ENCODE data around the gene GIGYF1. TPM values are rescaled to one million over a fixed set of nuclear protein-coding genes. Genes with fewer than 3 reads are reported as not detected.

The GIGYF1 gene
- total and polyA plus RNA-seq, 2 of the 13 experiments (the other 11 are each of a cell fraction or from before 2014, with no cell fraction given) = 7.6 to 16.1 TPM

DNA sequence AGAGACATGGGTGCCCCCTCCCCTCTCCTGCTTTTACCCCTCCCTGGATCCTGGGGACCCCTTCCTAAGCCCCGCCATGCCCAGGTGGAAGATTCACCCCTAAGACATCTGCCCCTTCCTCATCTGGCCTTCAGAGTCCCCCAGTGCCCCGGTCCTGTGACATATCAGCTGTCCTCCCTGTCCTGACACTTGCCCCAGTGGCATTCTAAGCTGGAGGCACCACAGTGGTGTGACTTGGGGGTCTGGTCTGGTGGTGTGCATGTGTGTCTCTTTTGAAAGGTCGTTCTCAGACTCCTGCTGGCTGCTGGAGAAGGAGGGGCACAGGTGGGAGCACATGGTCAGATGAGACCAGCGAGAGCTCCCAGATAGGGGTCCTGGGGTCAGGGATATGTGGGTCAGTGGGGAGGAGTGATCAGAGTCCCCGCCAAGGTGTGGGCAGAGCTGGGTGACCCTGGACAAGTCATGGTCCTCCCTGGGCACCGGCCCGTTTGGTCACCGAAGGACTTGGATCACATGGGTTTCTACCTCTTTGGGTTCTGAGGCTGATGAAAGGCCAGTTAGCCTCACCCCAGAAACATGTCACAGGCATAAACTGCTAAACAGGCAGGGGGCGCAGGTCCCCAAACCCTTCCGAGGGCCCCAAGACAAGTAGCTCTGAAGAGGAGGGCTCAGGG lies 52.1 kb downstream of the GIGYF1 start (continued):
- TF ChIP-seq ZHX2 (IDR thresholded peaks at IDR 0.05; ENCODE audit: low read depth) (no peak), ZHX2 (CRISPR knock-in tag; IDR thresholded peaks at IDR 0.05; ENCODE audit: borderline replicate concordance) (no peak), NR2F1 (CRISPR knock-in tag; IDR thresholded peaks at IDR 0.05) (no peak), SAP130 (CRISPR knock-in tag; IDR thresholded peaks at IDR 0.05; ENCODE audit: low read depth) (no peak), HNF4A (CRISPR knock-in tag; IDR thresholded peaks at IDR 0.05) (no peak), HOXA9 (CRISPR knock-in tag; IDR thresholded peaks at IDR 0.05; ENCODE audit: borderline replicate concordance) (no peak), ZNF83 (CRISPR knock-in tag; IDR thresholded peaks at IDR 0.05; ENCODE audit: borderline replicate concordance) (no peak; the same call in 1 of the 2 replicates), MYC (CRISPR knock-in tag; IDR thresholded peaks at IDR 0.05; ENCODE audit: borderline replicate concordance) (peak; percentile 47; the same call in 1 of the 2 replicates), ZMYM4 (CRISPR knock-in tag; IDR thresholded peaks at IDR 0.05) (0 out of 2 replicates have a peak, but pooled peaks have one; percentile 16), BORCS8-MEF2B (CRISPR knock-in tag; IDR thresholded peaks at IDR 0.05) (no peak), NR2C2 (CRISPR knock-in tag; IDR thresholded peaks at IDR 0.05; ENCODE audit: borderline replicate concordance) (peak; percentile 25; the same call in 1 of the 2 replicates), SALL1 (CRISPR knock-in tag; IDR thresholded peaks at IDR 0.05) (no peak), FLYWCH1 (CRISPR knock-in tag; IDR thresholded peaks at IDR 0.05) (no peak), HOXA5 (CRISPR knock-in tag; IDR thresholded peaks at IDR 0.05) (0 out of 2 replicates have a peak, but pooled peaks have one; percentile 17), JARID2 (CRISPR knock-in tag; IDR thresholded peaks at IDR 0.05; ENCODE audit: insufficient replicate concordance) (no peak), KDM5B (CRISPR knock-in tag; IDR thresholded peaks at IDR 0.05; ENCODE audit: borderline replicate concordance) (no peak), ZMYM3 (CRISPR knock-in tag; IDR thresholded peaks at IDR 0.05) (0 out of 2 replicates have a peak, but pooled peaks have one; percentile 13), BATF2 (CRISPR knock-in tag; IDR thresholded peaks at IDR 0.05) (no peak), MTA1 (CRISPR knock-in tag; IDR thresholded peaks at IDR 0.05; ENCODE audit: borderline replicate concordance) (peak; percentile 20), KMT2A (CRISPR knock-in tag; IDR thresholded peaks at IDR 0.05) (no peak), ETV6 (CRISPR knock-in tag; conservative IDR thresholded peaks at IDR 0.05) (no peak), ZNF562 (CRISPR knock-in tag; IDR thresholded peaks at IDR 0.05; ENCODE audit: borderline replicate concordance) (no peak), ATF3 (CRISPR knock-in tag; IDR thresholded peaks at IDR 0.05) (no peak)

All from HepG2 (cell line).